H9 (cell line): ENCODE data around the gene IL1RL1. TPM values are rescaled to one million over a fixed set of nuclear protein-coding genes. Genes with fewer than 3 reads are reported as not detected.

Experiments used
- DNase-seq: peaks from one replicate; pipeline ENCODE4 v3.0.0-alpha.2; 2017
- H2AFZ ChIP-seq: one replicate; pipeline ENCODE4 v1.6.1; 2013; ENCODE audit warnings: mild to moderate bottlenecking, low read length, control low read depth, moderate library complexity
- H2AK5ac ChIP-seq: 2 replicates; pipeline ENCODE4 v1.6.1; 2013; ENCODE audit warnings: low read length, control low read depth, mixed read lengths; ENCODE audit not compliant: insufficient read length
- H2BK120ac ChIP-seq: one replicate; pipeline ENCODE4 v1.6.1; 2013; ENCODE audit warnings: low read depth, mild to moderate bottlenecking, low read length, control low read depth, inconsistent platforms; ENCODE audit not compliant: poor library complexity, severe bottlenecking
- H2BK12ac ChIP-seq: 2 replicates; pipeline ENCODE4 v1.6.1; 2013; ENCODE audit warnings: low read length, control low read depth, mixed read lengths, low read depth; ENCODE audit not compliant: insufficient read length
- H2BK15ac ChIP-seq: 2 replicates; pipeline ENCODE4 v1.6.1; 2013; ENCODE audit warnings: low read depth, low read length, control low read depth
- H2BK20ac ChIP-seq: one replicate; pipeline ENCODE4 v1.6.1; 2013; ENCODE audit warnings: low read depth, mild to moderate bottlenecking, low read length, control low read depth, inconsistent platforms; ENCODE audit not compliant: poor library complexity, severe bottlenecking
- H2BK5ac ChIP-seq: 2 replicates; pipeline ENCODE4 v1.6.1; 2013; ENCODE audit warnings: low read length, control low read depth, mixed read lengths; ENCODE audit not compliant: insufficient read length
- H3K14ac ChIP-seq: 2 replicates; pipeline ENCODE4 v1.6.1; 2013; ENCODE audit warnings: low read length, control low read depth; ENCODE audit not compliant: insufficient read depth
- H3K18ac ChIP-seq: 2 replicates; pipeline ENCODE4 v1.6.1; 2013; ENCODE audit warnings: low read depth, mild to moderate bottlenecking, mixed read lengths, low read length, control low read depth; ENCODE audit not compliant: insufficient read length
- H3K23ac ChIP-seq: 2 replicates; pipeline ENCODE4 v1.6.1; 2013; ENCODE audit warnings: low read length, control low read depth, mixed read lengths, low read depth; ENCODE audit not compliant: insufficient read length
- H3K23me2 ChIP-seq: 2 replicates; pipeline ENCODE4 v1.6.1; 2013; ENCODE audit warnings: low read depth, mild to moderate bottlenecking, mixed read lengths, low read length, control low read depth; ENCODE audit not compliant: insufficient read length, poor library complexity, severe bottlenecking
- H3K27ac ChIP-seq: 2 replicates; pipeline ENCODE4 v1.5.1; 2013; ENCODE audit warnings: low read length, control low read depth, mixed read lengths, low read depth; ENCODE audit not compliant: insufficient read length
- H3K27me3 ChIP-seq: 2 replicates; pipeline ENCODE4 v1.6.1; 2013; ENCODE audit warnings: low read length, control low read depth, inconsistent platforms; ENCODE audit not compliant: insufficient read depth
- H3K4ac ChIP-seq: 2 replicates; pipeline ENCODE4 v1.6.1; 2013; ENCODE audit warnings: low read depth, mild to moderate bottlenecking, control low read depth, inconsistent platforms, low read length, moderate library complexity
- H3K4me1 ChIP-seq: 2 replicates; pipeline ENCODE4 v1.6.1; 2013; ENCODE audit warnings: low read length, control low read depth, inconsistent platforms; ENCODE audit not compliant: insufficient read depth
- H3K4me2 ChIP-seq: 2 replicates; pipeline ENCODE4 v1.6.1; 2013; ENCODE audit warnings: low read length, control low read depth, mixed read lengths; ENCODE audit not compliant: insufficient read length, insufficient read depth
- H3K56ac ChIP-seq: 2 replicates; pipeline ENCODE4 v1.6.1; 2013; ENCODE audit warnings: low read depth, mild to moderate bottlenecking, mixed read lengths, low read length, control low read depth; ENCODE audit not compliant: insufficient read length
- H3K79me1 ChIP-seq: 2 replicates; pipeline ENCODE4 v1.6.1; 2013; ENCODE audit warnings: low read depth, mild to moderate bottlenecking, moderate library complexity, low read length, control low read depth, inconsistent platforms; ENCODE audit not compliant: insufficient read depth, poor library complexity, severe bottlenecking
- H3K79me2 ChIP-seq: 2 replicates; pipeline ENCODE4 v1.6.1; 2013; ENCODE audit warnings: low read length, control low read depth, inconsistent platforms; ENCODE audit not compliant: insufficient read depth
- H3K9ac ChIP-seq: 2 replicates; pipeline ENCODE4 v1.6.1; 2013; ENCODE audit warnings: low read length, control low read depth, mixed read lengths; ENCODE audit not compliant: insufficient read length; ENCODE audit errors: extremely low read depth
- H3K9me3 ChIP-seq: one replicate; pipeline ENCODE4 v1.6.1; 2013; ENCODE audit warnings: low read depth, low read length, inconsistent platforms; ENCODE audit not compliant: control insufficient read depth
- H3T11ph ChIP-seq: one replicate; pipeline ENCODE4 v1.6.1; 2013; ENCODE audit warnings: mild to moderate bottlenecking, low read length, control low read depth, inconsistent platforms
- H4K20me1 ChIP-seq: one replicate; pipeline ENCODE4 v1.6.1; 2013; ENCODE audit not compliant: control insufficient read depth, insufficient read length, insufficient read depth
- H4K5ac ChIP-seq: 2 replicates; pipeline ENCODE4 v1.6.1; 2013; ENCODE audit warnings: low read depth, mild to moderate bottlenecking, mixed read lengths, low read length, control low read depth; ENCODE audit not compliant: insufficient read length
- H4K8ac ChIP-seq: replicated peaks from 2 replicates; pipeline ENCODE4 v1.6.1; 2013; ENCODE audit warnings: low read length, control low read depth, mixed read lengths, low read depth; ENCODE audit not compliant: insufficient read length
- H4K91ac ChIP-seq: 2 replicates; pipeline ENCODE4 v1.6.1; 2013; ENCODE audit warnings: low read depth, mild to moderate bottlenecking, moderate library complexity, mixed read lengths, low read length, control low read depth; ENCODE audit not compliant: insufficient read length
- H3K27ac Mint-ChIP-seq, 3 experiments: 2 replicates in 2 of 3; 3 replicates in 1 of 3; pipeline ENCODE4 v1.8.0; 2020 to 2021; ENCODE audit warnings: mixed read lengths in 3 of 3, mild to moderate bottlenecking in 1 of 3, moderate library complexity in 1 of 3
- H3K27me3 Mint-ChIP-seq: 2 replicates; pipeline ENCODE4 v1.8.0; 2021; ENCODE audit warnings: low read depth, mild to moderate bottlenecking, moderate library complexity, mixed read lengths
- H3K36me3 Mint-ChIP-seq, 3 experiments: 2 replicates in 2 of 3; 3 replicates in 1 of 3; pipeline ENCODE4 v1.8.0; 2020 to 2021; ENCODE audit warnings: low read depth in 3 of 3, mixed read lengths in 3 of 3; ENCODE audit not compliant: insufficient read depth in 1 of 3
- H3K4me1 Mint-ChIP-seq, 2 experiments: 2 replicates each; pipeline ENCODE4 v1.8.0; 2020; ENCODE audit warnings: mixed read lengths in 2 of 2
- H3K4me3 Mint-ChIP-seq, 2 experiments: 2 replicates in 1 of 2; 3 replicates in 1 of 2; pipeline ENCODE4 v1.8.0; 2020 to 2021; ENCODE audit warnings: mild to moderate bottlenecking in 2 of 2, mixed read lengths in 2 of 2, moderate library complexity in 1 of 2
- H3K9me3 Mint-ChIP-seq, 2 experiments: 2 replicates in 1 of 2; 3 replicates in 1 of 2; pipeline ENCODE4 v1.8.0; 2020; ENCODE audit warnings: mild to moderate bottlenecking in 2 of 2, mixed read lengths in 2 of 2, moderate library complexity in 1 of 2
- WGBS: extraction: QIAGEN DNeasy Blood & Tissue Kit; methylation state at CpG from one replicate; pipeline ENCODE4 v1.1.7; 2013; ENCODE audit warnings: missing lambda C conversion rate, low lambda C conversion rate, mixed read lengths; ENCODE audit not compliant: insufficient read length; ENCODE audit errors: extremely low coverage; 5-methylcytosine and 5-hydroxymethylcytosine counted together
- total RNA-seq: library from RNA; stranded (reverse); gene quantifications from 2 replicates; pipeline ENCODE4 v1.2.1, GENCODE V29; 2021
- TF ChIP-seq, protein P1 (sequence below): fragments of 200-600 bp; sonication (generic); conservative IDR thresholded peaks from 3 replicates; pipeline ENCODE4 v1.8.0; 2021; ENCODE audit warnings: antibody characterized with exemption, mild to moderate bottlenecking

The IL1RL1 gene
- total RNA-seq, 1 experiment from 2014 or later: not detected

DNA sequence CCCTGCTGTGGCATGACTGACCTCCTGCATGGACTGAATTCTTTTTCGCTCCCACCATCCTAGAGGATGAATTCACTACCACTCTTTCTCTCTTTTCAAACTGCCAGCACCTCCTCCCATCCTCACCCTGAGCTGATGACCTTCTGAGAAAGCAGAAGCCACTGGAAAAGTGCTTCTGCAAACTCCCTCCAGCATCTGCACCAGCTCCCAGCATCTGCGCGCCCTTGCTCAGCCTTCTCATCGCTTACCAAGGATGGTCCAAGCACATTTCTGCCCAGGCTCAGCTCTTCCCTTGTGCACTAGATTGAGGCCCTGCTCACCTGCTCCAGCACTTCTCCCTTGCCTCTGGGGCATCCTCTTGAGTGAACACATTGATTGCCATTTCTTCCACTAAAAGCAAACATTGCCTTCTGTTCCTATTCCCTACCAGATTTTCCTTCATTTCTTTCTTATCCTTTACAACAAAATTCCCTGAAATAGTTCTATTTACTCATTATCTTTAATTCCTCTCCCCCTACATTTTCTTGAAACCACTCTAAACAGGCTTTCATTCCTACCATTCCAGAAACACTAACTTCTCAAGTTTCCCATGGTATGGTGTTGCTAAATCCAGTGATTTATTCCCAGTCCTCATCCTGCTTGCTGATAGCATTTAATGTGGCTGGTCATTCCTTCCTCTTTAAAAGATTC lies 42.7 kb upstream of the IL1RL1 start:
- no peak overlapping the region for H3K56ac ChIP-seq
- DNase-seq: no peak
- no peaks in the 10 kb centered on the region; the same call in 1 of the 2 replicates for H3K4me1 ChIP-seq
- no peak overlapping the region for H3K4me2 ChIP-seq
- no peak overlapping the region for H2BK15ac ChIP-seq
- no peak overlapping the region for H3K18ac ChIP-seq
- no peak overlapping the region; a peak in 1 of 5 replicates for H3K4me3 Mint-ChIP-seq
- H3K27ac Mint-ChIP-seq: no peak overlapping the region
- H2BK120ac ChIP-seq: no peak overlapping the region
- H3K9ac ChIP-seq: no peak overlapping the region
- H3K4ac ChIP-seq: no peak overlapping the region
- no CpG with 5 or more reads among the region's 4 CpGs for WGBS
- no peak overlapping the region for H3T11ph ChIP-seq
- no peak overlapping the region; the same call in 1 of the 2 replicates for H3K14ac ChIP-seq
- no peak overlapping the region for H4K5ac ChIP-seq
- H3K9me3 ChIP-seq: no peaks in the 10 kb centered on the region
- no peaks in the 10 kb centered on the region for H3K79me2 ChIP-seq
- no peak overlapping the region for H3K23ac ChIP-seq
- no peak overlapping the region for H4K91ac ChIP-seq
- H4K8ac ChIP-seq: no peak overlapping the region
- no peaks in the 10 kb centered on the region for H3K79me1 ChIP-seq
- H3K36me3 Mint-ChIP-seq: peaks cover 0 to 2% (median 0%) of the 10 kb centered on the region in 3 experiments; a peak in 1 of 7 replicates
- H2BK20ac ChIP-seq: no peak overlapping the region
- no peak overlapping the region for H2AFZ ChIP-seq
- H2BK12ac ChIP-seq: no peak overlapping the region
- peaks cover 2 to 6% of the 10 kb centered on the region in 2 experiments; a peak in 3 of 4 replicates for H3K4me1 Mint-ChIP-seq
- H2BK5ac ChIP-seq: no peak overlapping the region
- H3K27me3 Mint-ChIP-seq: peaks cover 7% of the 10 kb centered on the region
- no peak overlapping the region for H3K27ac ChIP-seq
- no peaks in the 10 kb centered on the region for H3K23me2 ChIP-seq
- TF ChIP-seq, protein P1, sequence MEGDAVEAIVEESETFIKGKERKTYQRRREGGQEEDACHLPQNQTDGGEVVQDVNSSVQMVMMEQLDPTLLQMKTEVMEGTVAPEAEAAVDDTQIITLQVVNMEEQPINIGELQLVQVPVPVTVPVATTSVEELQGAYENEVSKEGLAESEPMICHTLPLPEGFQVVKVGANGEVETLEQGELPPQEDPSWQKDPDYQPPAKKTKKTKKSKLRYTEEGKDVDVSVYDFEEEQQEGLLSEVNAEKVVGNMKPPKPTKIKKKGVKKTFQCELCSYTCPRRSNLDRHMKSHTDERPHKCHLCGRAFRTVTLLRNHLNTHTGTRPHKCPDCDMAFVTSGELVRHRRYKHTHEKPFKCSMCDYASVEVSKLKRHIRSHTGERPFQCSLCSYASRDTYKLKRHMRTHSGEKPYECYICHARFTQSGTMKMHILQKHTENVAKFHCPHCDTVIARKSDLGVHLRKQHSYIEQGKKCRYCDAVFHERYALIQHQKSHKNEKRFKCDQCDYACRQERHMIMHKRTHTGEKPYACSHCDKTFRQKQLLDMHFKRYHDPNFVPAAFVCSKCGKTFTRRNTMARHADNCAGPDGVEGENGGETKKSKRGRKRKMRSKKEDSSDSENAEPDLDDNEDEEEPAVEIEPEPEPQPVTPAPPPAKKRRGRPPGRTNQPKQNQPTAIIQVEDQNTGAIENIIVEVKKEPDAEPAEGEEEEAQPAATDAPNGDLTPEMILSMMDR: no peak
- H3K9me3 Mint-ChIP-seq: no peaks in the 10 kb centered on the region; a peak in 1 of 5 replicates
- no peak overlapping the region for H2AK5ac ChIP-seq
- H4K20me1 ChIP-seq: no peaks in the 10 kb centered on the region
- no peaks in the 10 kb centered on the region for H3K27me3 ChIP-seq
